ENCODE data around the gene OPRD1.
"Not testable (repeated sequence)": the region's sequence is repeated elsewhere in the genome, so short reads cannot be mapped to it uniquely, and the experiment has no call there.

Gene OPRD1

DNA sequence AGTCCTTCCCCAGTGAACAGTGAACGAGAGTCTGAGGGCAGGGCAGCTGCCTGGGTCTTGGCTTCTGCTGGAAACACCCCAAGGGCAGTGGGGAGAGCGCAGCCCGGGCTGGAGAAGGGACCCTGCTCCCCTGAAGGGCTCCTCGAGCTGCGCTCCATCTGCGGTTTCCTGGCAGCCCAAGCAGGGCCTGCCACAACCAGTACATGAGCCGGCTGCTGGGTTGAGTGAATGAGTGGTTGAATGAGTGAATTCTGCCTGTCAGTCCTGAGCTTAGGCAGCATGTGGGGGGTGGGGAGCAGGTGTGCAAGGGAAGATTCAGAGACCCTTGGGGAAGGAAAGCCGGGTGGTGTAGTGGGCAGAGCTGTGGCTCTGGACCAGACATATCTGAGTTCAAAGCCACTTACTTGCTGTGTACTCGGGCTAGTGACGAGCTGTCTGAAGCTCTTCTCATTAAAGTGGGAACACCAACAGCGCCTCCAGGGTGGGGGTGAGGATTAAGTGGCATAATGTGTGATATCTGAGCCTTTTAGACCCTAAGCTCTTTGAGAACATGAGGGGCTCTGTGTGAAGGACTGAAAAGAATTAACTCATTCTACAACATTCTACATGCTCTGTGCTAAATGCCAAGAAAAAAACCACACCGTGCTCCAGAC, 3.7 kb downstream of the OPRD1 start:
- no peak overlapping the region for H3K4me3 ChIP-seq (ENCODE audit: low read depth, low read length)
- TF ChIP-seq, protein P1, sequence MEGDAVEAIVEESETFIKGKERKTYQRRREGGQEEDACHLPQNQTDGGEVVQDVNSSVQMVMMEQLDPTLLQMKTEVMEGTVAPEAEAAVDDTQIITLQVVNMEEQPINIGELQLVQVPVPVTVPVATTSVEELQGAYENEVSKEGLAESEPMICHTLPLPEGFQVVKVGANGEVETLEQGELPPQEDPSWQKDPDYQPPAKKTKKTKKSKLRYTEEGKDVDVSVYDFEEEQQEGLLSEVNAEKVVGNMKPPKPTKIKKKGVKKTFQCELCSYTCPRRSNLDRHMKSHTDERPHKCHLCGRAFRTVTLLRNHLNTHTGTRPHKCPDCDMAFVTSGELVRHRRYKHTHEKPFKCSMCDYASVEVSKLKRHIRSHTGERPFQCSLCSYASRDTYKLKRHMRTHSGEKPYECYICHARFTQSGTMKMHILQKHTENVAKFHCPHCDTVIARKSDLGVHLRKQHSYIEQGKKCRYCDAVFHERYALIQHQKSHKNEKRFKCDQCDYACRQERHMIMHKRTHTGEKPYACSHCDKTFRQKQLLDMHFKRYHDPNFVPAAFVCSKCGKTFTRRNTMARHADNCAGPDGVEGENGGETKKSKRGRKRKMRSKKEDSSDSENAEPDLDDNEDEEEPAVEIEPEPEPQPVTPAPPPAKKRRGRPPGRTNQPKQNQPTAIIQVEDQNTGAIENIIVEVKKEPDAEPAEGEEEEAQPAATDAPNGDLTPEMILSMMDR (IDR thresholded peaks at IDR 0.05; ENCODE audit: low read depth, low read length) = no peak

DNA sequence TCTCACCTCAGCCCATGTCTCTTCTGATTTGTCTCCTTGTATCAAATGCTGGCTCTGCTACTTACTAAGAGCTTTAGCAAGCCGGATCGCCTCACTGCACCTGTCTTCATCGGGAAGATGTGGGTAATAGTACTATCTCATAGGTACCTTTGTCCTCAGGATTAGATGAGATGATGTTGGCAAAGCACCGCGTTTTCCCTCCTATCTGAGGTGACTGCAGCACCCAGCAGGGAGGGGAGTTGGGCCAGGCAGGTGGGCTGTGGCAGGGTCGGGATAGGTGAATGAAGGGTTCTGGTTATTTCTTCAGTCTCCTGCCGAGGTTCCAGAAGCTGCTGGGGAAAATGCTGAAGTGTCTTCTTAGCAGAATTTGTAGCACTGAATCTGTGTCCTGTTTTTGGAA, 5.2 kb downstream of the OPRD1 start:
- TF ChIP-seq, protein P1 (IDR thresholded peaks at IDR 0.05; ENCODE audit: low read depth, low read length) = no peak
- H3K4me3 ChIP-seq (ENCODE audit: low read depth, low read length) = no peak overlapping the region

DNA sequence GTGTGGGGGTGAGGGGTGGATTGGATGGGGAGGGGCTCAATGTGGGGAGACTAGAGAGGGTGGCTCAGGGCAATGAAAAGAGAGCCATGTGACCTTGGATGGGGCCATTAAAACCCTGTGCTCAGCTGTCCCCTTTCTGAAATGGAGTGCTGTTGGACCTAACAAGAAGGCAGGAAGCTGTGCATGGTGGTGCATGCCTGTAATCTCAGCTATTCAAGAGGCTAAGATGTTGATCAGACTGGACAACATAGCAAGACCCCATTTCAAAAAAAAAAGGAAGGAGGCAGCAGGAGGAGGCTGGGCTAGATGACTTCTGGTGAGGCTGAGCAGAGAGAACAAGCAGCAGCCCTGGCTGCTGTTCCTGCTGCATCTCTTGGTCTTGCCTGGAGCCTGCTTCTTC, 7.0 kb downstream of the OPRD1 start:
- TF ChIP-seq, protein P1 (IDR thresholded peaks at IDR 0.05; ENCODE audit: low read depth, low read length) = no peak
- H3K4me3 ChIP-seq (ENCODE audit: low read depth, low read length) = no peak overlapping the region

DNA sequence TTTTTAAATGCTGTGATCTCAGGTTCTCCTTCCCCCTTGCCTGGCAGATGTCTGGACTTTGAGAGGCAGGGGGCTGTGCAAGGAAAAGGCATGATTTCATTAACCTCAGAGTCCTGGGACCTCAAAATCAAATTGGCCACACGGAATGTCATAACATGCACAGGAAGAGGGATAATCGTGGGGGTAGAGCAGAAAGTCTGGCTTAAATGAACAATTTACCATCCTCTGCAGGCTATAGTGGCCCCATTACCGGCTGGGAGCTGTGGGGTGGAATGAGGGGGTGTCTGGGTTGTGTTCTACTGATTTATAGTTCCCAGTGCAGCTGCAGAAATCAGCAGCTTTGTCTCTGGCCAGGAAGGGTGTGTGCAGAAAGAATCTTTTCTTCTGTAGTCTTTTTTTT, 10.8 kb downstream of the OPRD1 start:
- H3K4me3 ChIP-seq (ENCODE audit: low read depth, low read length) = no peak overlapping the region
- TF ChIP-seq, protein P1 (IDR thresholded peaks at IDR 0.05; ENCODE audit: low read depth, low read length) = no peak

DNA sequence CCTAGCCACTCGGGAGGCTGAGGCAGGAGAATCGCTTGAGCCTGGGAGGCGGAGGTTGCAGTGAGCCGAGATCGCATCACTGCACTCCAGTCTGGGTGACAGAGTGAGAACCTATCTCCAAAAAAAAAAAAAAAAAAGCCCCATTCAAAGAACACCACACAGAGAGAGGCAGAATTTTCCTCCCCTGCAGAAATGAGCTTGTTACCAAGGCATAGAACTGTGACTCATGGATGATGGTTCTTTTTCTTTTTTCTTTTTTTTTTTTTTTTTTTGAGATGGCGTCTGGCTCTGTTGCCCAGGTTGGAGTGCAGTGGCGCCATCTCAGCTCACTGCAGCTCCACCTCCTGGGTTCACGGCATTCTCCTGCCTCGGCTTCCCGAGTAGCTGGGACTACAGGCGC, 12.1 kb downstream of the OPRD1 start:
- not testable (repeated sequence) for H3K4me3 ChIP-seq (ENCODE audit: low read depth, low read length)

DNA sequence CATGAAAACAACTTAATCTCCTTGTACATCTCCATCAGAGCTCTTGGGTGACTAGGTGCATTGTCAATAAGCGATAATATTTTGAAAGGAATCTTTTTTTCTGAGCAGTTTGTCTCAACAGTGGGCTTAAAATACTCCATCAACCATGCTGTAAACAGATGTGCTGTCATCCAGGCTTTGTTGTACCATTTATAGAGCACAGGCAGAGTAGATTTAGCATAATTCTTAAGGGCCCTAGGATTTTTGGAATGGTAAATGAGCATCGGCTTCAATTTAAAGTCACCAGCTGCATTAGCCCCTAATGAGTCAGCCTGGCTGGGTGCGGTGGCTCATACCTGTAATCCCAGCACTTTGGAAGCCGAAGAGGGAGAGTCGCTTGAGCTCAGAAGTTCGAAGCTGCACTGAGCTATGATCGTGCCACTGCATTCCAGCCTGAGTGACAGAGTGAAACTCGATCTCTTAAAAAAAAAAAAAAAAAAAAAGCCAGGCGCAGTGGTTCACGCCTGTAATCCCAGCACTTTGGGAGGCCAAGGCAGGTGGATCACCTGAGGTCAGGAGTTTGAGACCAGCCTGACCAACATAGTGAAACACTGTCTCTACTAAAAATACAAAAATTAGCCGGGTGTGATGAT, 16.4 kb downstream of the OPRD1 start:
- H3K4me3 ChIP-seq (ENCODE audit: low read depth, low read length) = not testable (repeated sequence)

DNA sequence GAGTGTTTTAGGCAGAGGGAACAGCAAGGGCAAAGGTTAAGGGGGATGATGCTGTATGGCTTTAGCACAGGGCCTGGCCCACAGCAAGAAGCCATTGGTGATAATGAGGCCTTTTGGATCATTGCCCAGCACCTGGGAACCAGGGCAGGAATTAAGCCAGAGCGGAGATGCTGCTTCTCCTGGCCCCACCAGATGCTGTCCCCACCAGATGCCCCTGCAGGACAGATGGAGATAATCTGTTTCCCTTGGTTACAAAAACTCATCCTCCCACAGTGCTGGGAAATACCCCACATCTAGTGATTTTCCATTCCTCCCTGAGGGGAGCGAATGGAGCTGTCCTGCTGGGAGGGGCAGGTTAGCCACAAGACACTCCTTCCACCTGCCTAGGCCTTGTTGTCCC, 18.8 kb downstream of the OPRD1 start:
- no peak overlapping the region for H3K4me3 ChIP-seq (ENCODE audit: low read depth, low read length)
- TF ChIP-seq, protein P1 (IDR thresholded peaks at IDR 0.05; ENCODE audit: low read depth, low read length) = no peak

DNA sequence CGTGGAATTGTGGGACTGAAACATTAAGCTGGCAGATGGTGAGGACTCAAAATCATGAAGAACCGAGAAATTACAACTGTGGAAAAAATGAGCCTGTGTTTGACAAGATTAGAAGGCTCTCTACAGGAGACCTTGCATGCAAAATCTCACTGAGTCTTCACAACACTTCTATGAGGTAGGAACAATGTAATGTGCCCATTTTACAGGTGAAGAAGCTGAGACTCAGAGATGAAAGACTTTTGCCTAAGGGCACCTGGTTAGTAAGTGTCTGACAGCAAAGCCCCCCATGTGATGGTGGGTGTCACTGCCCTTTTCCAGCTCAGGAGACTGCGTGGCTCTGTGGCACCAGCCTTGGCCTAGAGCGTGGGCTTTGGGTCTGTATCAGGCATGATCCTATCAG, 21.0 kb downstream of the OPRD1 start:
- no peak overlapping the region for H3K4me3 ChIP-seq (ENCODE audit: low read depth, low read length)
- TF ChIP-seq, protein P1 (IDR thresholded peaks at IDR 0.05; ENCODE audit: low read depth, low read length) = no peak

All from WI38 (cell line).